SU-DHL-6 (cell line): Measurements from ENCODE around the gene CIT.

Experiments used
- H2AFZ ChIP-seq: fragments of 200-600 bp; sonication (generic); 2 replicates; pipeline ENCODE4 v1.6.1; 2014; ENCODE audit warnings: low read depth, mild to moderate bottlenecking, moderate library complexity, mixed read lengths, antibody characterized with exemption, low read length; ENCODE audit not compliant: severe bottlenecking
- H3F3A ChIP-seq: fragments of 200-600 bp; shearing (Covaris generic); 2 replicates; pipeline ENCODE4 v1.6.0; 2016; ENCODE audit warnings: antibody characterized with exemption, mild to moderate bottlenecking; ENCODE audit not compliant: insufficient read depth
- H3K27ac ChIP-seq: fragments of 200-600 bp; sonication (generic); 2 replicates; pipeline ENCODE4 v1.5.1; 2016; ENCODE audit warnings: low read depth, mild to moderate bottlenecking, low read length, moderate library complexity, mixed read lengths
- H3K27me3 ChIP-seq: fragments of 200-600 bp; sonication (generic), shearing (Covaris generic); 2 replicates; pipeline ENCODE4 v1.6.0; 2014; ENCODE audit warnings: mild to moderate bottlenecking, low read length
- H3K36me3 ChIP-seq: fragments of 200-600 bp; sonication (generic); 2 replicates; pipeline ENCODE4 v1.6.1; 2014; ENCODE audit warnings: mild to moderate bottlenecking, low read length, mixed read lengths
- H3K4me2 ChIP-seq: fragments of 300-600, 200-600 bp; shearing (Covaris generic), sonication (generic); 2 replicates; pipeline ENCODE4 v1.6.0; 2014; ENCODE audit warnings: low read length, low read depth, mild to moderate bottlenecking; ENCODE audit not compliant: poor library complexity, severe bottlenecking
- H3K4me3 ChIP-seq: fragments of 200-600 bp; sonication (generic); 2 replicates; pipeline ENCODE4 v1.5.1; 2014; ENCODE audit warnings: antibody characterized with exemption, low read length, mild to moderate bottlenecking, mixed read lengths; ENCODE audit not compliant: insufficient read depth, poor library complexity, severe bottlenecking
- H3K79me2 ChIP-seq: fragments of 200-600 bp; sonication (generic); 2 replicates; pipeline ENCODE4 v1.6.1; 2014; ENCODE audit warnings: mild to moderate bottlenecking, low read length, moderate library complexity; ENCODE audit not compliant: insufficient read depth
- H3K9ac ChIP-seq: fragments of 200-600 bp; sonication (generic); 2 replicates; pipeline ENCODE4 v1.7.0; 2014; ENCODE audit warnings: mild to moderate bottlenecking, low read length
- H3K9me2 ChIP-seq: fragments of 200-600 bp; sonication (generic); replicated peaks from 2 replicates; pipeline ENCODE4 v1.6.1; 2014; ENCODE audit warnings: low read length; ENCODE audit not compliant: insufficient read depth
- H3K9me3 ChIP-seq: fragments of 200-600 bp; sonication (generic); 2 replicates; pipeline ENCODE4 v1.6.1; 2014; ENCODE audit warnings: low read length, mixed read lengths; ENCODE audit not compliant: insufficient read depth
- H4K20me1 ChIP-seq: fragments of 200-600 bp; sonication (generic); 2 replicates; pipeline ENCODE4 v1.6.1; 2014; ENCODE audit warnings: low read depth, mild to moderate bottlenecking, antibody characterized with exemption, low read length, moderate library complexity, mixed read lengths
- CTCF ChIP-seq: fragments of 200-600 bp; sonication (generic); IDR thresholded peaks from one replicate; pipeline ENCODE4 v1.5.1; 2017; ENCODE audit warnings: antibody characterized with exemption, mild to moderate bottlenecking, low read length, moderate library complexity; ENCODE audit not compliant: insufficient read depth, poor library complexity, severe bottlenecking
- EZH2phosphoT487 ChIP-seq: fragments of 200-600 bp; sonication (generic), shearing (Covaris generic); conservative IDR thresholded peaks from 2 replicates; pipeline ENCODE4 v1.6.1; 2018; ENCODE audit warnings: mild to moderate bottlenecking, antibody characterized with exemption, low read length, moderate library complexity, mixed read lengths

CIT gene

GRCh38 chr12:119669744-119670472 is 207.2 kb downstream of the CIT start:
- H3K36me3 ChIP-seq = peaks cover 8% of the 10 kb centered on the region; the same call in 1 of the 2 replicates
- no peaks in the 10 kb centered on the region for H3K27me3 ChIP-seq
- no peaks in the 10 kb centered on the region for H4K20me1 ChIP-seq
- H3K9me2 ChIP-seq = no peaks in the 10 kb centered on the region
- H3F3A ChIP-seq = peaks cover 16% of the 10 kb centered on the region
- TF ChIP-seq CTCF (no peak), EZH2phosphoT487 (no peak)
- H3K4me2 ChIP-seq = peak overlapping the region; percentile 33
- H3K27ac ChIP-seq = no peak overlapping the region
- H3K9me3 ChIP-seq = no peaks in the 10 kb centered on the region
- peaks cover 42% of the 10 kb centered on the region for H3K79me2 ChIP-seq
- H3K9ac ChIP-seq = 0 out of 2 replicates have a peak overlapping the region, but pooled peaks have one; percentile 13
- H3K4me3 ChIP-seq = no peak overlapping the region
- H2AFZ ChIP-seq = no peak overlapping the region

- no peaks in the 10 kb centered on the region for H4K20me1 ChIP-seq
- H3K4me3 ChIP-seq = peak overlapping the region; percentile 87
- peaks cover 8% of the 10 kb centered on the region; the same call in 1 of the 2 replicates for H3K36me3 ChIP-seq
- H3K9me3 ChIP-seq = no peaks in the 10 kb centered on the region
- peaks cover 42% of the 10 kb centered on the region for H3K79me2 ChIP-seq
- H2AFZ ChIP-seq = peak overlapping the region; percentile 8
- peaks cover 16% of the 10 kb centered on the region for H3F3A ChIP-seq
- peak overlapping the region; percentile 76 for H3K27ac ChIP-seq
- no peaks in the 10 kb centered on the region for H3K9me2 ChIP-seq
- H3K27me3 ChIP-seq = no peaks in the 10 kb centered on the region
- H3K9ac ChIP-seq = peak overlapping the region; percentile 96
- TF ChIP-seq EZH2phosphoT487 = no peak
- peak overlapping the region; percentile 77 for H3K4me2 ChIP-seq
These were observed 208.7 kb downstream of the CIT start for GRCh38 chr12:119668324-119668841.

GRCh38 chr12:119667577-119668323 is 209.4 kb downstream of the CIT start, which contains the start of gene PRKAB1:
Gene PRKAB1 (plus strand): TSS chr12:119668133. CDS start chr12:119668245, 112 bp downstream.
- H3K27ac ChIP-seq = peak within 1 kb of the TSS; percentile 98
- peak within 1 kb of the TSS; percentile 97 for H3K4me2 ChIP-seq
- no peaks in the 10 kb centered on the region for H4K20me1 ChIP-seq
- H3K36me3 ChIP-seq = peaks cover 8% of the 10 kb centered on the region; the same call in 1 of the 2 replicates
- H3K79me2 ChIP-seq = peaks cover 42% of the 10 kb centered on the region
- TF ChIP-seq CTCF = peak; percentile 94
- no peak for TF ChIP-seq EZH2phosphoT487
- H3K9me2 ChIP-seq = no peaks in the 10 kb centered on the region
- peak within 1 kb of the TSS; percentile 89 for H2AFZ ChIP-seq
- peak within 1 kb of the TSS; percentile 96 for H3K9ac ChIP-seq
- peak within 1 kb of the TSS; percentile 87 for H3K4me3 ChIP-seq
- peaks cover 16% of the 10 kb centered on the region for H3F3A ChIP-seq
- no peaks in the 10 kb centered on the region for H3K9me3 ChIP-seq
- no peaks in the 10 kb centered on the region for H3K27me3 ChIP-seq
